Glomerular endothelial cell (primary cell): ENCODE data around the gene DEAF1. TPM values are rescaled to one million over a fixed set of nuclear protein-coding genes. Genes with fewer than 3 reads are reported as not detected.

Experiments
- DNase-seq: peaks from one replicate; pipeline ENCODE4 v3.0.0-alpha.2; 2011; ENCODE audit warnings: low read depth, low spot score; ENCODE audit errors: extremely low read depth
- total RNA-seq: library from RNA; depleted of rRNA; stranded (reverse); fragments of >200 nt; gene quantifications from 2 replicates; pipeline ENCODE4 v1.2.3, GENCODE V29; 2015

Gene DEAF1
- total RNA-seq, 1 donor from 2014 or later = 58.0 TPM

GRCh38 chr11:721741-722345 is 26.8 kb upstream of the DEAF1 start:
- no peak for DNase-seq

GRCh38 chr11:721247-721740 is 26.3 kb upstream of the DEAF1 start:
- no peak for DNase-seq

GRCh38 chr11:720642-721246 is 25.7 kb upstream of the DEAF1 start:
- no peak for DNase-seq

DNA sequence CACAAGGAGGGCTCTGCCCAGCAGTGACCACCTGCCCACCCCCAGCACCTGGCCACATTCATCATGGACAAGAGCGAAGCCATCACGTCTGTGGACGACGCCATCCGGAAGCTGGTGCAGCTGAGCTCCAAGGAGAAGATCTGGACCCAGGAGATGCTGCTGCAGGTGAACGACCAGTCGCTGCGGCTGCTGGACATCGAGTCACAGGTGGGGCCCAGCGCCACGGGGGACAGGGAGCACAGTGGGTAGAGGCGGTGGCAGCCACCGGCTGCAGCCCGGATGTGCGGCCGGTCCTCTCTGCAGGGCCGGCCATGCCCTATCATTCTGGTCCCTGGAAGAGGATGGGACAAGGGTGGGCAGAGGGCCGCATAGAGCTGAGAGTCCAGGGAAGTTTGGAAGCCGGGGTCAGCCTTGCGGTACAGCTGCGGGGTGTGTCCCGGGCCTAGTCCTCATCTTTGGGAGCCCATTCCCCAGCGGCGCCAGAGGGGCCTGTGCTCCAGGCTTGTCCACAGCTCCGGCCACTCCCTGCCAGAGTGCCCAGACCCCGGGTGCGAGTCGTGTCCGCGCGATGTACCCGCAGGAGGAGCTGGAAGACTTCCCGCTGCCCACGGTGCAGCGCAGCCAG is 25.1 kb upstream of the DEAF1 start:
- DNase-seq = no peak

DNA sequence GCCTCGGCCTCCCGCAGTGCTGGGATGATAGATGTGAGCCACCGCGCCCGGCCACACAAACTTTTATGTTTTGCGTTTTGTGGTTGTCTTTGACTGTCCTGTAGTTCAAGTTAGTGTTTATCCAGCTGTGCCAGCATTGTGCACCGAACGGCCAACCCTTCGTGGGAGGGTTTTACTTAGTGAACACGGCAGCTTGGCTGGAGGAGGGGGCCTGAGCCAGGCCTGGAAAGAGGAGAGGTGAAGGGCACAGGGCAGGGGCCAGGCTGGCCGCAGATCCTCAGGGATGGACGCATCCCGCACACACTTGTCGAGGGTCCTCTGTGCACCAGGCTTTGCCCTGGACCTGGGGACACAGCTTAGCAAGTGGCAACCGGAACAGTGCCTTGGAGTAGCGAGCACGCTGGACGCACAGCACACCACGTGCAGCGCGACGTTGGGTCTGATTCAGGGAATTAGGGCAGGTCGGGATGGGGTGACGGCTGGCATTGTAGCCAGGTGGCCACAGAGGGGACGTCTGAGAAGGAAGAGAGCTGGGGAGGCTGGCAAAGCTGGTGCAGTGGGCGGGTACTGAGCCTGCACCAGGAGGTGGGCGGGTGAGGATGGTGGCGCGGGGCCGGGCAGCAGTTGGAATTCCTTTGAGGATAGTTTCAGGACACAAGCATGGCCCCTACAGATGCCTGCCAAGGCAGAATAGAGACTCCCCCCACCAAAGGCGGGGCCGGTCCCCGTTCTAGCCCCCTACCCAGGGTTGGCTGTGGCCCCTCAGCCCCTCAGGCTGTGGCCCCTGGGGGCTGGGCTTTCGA is 24.4 kb upstream of the DEAF1 start:
- no peak for DNase-seq

DNA sequence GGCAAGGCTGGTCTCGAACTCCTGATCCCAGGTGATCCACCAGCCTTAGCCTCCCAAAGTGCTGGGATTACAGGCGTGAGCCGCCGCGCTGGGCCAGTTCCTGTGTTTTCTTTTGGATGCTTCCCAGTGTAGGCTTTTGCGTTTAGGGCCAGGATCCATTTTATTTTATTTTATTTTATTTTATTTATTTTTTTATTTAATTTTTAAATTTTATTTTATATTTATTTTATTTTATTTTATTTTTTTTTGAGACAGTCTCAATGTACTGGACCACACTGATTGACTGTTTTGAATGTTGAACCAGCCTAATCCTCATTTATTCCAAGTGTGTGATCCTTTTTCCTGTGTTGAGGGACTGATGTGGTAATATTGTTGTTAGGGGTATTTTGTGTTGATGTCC is 19.4 kb upstream of the DEAF1 start:
- no peak for DNase-seq

DNA sequence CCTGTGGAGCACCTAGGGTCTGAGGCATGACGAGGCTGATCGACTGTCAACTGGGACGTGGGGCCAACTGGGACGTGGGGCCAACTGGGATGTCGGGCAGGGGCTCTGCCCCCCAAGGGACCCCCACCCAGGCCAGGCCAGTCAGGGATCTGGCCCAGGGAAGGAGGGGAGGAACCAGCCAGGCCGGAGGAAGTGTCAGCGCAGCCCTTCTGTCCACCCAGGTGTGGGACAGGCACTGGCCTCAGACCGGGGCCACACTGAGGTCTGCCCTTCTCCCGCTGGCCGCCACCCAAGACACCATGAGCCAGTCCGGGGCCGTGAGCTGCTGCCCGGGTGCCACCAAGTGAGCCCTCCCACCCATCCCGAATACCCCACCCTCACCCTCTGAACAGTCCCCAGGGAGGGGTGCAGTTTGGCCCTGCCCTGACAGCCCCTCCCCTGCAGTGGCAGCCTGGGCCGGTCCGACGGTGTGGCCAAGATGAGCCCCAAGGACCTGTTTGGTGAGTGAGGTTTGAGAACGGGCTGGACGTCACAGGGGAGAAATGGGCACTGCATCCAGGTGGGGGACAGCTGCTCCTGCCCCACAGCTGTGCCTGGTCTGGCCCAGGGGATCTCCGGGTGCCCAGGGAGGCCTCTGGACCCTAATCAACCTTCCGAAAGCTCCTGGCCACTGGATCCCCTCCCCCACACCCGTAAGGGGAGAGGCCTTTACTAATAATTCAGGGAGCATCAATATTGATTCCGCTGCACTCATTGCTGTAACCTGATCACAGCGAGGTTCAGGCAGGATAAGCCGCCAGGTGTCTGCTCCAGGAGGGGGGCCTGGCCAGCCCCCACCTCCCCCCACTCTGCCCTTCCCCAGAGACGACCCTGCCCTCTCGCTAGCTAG is 14.3 kb upstream of the DEAF1 start:
- no peak for DNase-seq

DNA sequence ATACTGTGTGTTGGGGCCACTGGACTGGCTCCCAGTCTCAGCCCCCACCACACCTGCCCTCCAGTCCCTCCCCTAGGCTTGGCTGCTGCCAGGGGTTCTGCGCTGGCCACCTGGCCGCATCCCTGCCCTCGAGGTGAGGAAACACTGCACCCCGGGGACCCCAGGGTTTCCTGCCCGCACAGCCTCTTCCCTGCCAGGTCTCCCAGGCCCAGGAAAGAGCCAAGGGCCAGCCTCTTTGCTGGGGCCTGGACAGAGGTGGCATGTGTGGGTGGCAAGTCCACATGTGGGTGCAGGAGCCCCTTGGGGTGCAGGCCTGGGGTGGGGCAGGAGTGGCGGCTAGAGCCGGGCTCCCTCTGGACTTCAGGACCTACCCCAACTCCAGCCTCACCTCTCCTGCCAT is 13.5 kb upstream of the DEAF1 start:
- no peak for DNase-seq

DNA sequence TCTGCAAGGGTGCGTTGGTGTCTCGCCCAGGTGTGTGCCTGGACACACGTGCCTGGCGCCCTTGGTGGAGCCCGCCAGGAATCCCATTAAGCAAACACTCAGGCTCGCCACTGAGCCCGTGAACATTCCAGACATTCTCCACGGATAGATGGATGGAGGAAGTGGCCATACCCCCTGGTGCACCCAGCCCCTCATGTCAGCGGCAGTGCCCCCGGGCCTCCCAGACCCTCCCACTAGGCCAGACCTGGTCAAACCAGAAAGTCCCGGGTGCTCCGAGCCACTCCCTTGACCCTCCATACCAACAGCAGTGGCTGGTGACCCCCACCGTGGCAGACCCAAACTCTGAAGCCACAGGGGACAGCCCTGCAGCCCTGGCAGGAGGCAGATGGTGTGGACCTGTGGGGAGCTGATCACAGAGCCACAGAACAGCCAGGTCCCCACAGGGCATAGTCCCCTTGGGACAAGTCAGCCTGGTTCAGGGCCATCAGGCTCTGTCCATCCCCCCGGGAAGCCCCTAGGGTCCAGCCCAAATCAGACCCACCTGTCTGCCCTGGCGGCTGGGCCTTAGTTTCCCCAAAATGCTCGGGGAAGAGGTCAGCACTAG is 12.9 kb upstream of the DEAF1 start:
- DNase-seq = no peak

DNA sequence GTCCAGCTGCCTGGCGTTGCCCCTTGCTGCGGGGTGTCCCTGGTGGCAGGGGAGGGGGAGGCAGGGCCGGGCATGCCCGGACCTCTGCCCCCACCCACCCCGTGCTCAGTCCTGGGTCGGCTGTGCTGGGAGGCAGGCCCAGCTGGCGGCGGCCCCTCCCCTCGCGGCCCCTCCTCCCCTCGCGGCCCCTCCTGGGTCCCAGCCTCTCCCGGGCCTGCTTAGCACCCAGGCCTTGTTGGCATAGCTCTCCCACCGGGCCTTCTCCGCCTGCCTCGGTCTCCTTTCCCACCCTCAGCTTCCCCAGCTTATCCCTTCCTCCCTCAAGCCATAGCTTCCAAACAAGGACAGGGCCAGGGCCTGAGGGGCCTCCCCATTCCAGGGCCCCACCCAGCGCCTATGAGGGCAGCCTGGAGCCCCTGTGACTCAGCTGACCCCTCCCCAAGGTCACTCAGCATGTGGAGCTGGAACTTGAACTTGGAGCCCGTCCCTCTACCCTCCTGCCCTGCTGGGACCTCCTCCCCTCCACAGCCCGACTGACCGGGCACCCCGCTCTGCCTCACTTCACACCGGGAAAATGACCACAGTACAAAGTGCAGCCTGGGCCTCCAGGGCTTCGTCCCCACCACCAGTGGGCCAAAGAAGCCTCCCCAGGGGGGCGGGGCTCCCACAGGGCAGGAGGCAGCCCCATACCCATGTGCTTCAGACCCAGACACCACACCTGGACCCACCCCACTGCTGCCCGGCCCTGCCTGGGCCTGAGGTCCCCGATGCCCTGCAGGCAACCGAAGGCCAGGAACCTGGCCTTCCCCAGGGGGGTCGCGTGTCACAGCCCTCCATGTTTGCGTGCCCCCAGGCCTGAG is 12.2 kb upstream of the DEAF1 start:
- DNase-seq = no peak

DNA sequence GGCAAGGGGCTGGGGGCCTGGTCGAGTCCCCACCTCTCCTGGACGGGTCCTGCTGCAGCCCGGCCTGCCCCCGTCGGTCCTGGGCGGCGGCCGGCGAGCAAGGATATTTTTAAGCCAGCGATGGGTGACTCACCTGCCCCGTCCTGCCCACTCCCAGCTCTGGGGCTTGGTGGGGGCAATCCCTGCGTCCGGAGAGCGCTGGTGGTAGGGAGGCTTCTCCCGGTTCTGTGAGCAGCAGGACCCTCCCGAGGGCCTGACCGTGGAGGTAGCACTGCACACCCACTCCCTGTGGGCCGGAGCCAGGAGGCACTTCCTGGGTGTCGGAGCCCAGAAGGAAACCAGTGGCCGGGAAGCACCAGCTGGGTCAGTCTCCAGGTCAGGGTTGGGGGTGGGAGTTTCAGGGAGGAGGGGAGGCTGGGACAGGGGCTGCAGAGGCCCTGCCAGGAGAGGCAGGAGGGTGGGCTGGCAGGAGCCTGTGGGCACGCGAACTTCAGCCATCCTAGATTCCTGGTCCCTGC is 11.5 kb upstream of the DEAF1 start:
- no peak for DNase-seq

GRCh38 chr11:705646-706438 is 10.8 kb upstream of the DEAF1 start, which contains the start of gene EPS8L2:
TSS of gene EPS8L2 (plus strand) at chr11:706231. CDS start at chr11:709408, 3,177 bp downstream.
- no peak for DNase-seq

DNA sequence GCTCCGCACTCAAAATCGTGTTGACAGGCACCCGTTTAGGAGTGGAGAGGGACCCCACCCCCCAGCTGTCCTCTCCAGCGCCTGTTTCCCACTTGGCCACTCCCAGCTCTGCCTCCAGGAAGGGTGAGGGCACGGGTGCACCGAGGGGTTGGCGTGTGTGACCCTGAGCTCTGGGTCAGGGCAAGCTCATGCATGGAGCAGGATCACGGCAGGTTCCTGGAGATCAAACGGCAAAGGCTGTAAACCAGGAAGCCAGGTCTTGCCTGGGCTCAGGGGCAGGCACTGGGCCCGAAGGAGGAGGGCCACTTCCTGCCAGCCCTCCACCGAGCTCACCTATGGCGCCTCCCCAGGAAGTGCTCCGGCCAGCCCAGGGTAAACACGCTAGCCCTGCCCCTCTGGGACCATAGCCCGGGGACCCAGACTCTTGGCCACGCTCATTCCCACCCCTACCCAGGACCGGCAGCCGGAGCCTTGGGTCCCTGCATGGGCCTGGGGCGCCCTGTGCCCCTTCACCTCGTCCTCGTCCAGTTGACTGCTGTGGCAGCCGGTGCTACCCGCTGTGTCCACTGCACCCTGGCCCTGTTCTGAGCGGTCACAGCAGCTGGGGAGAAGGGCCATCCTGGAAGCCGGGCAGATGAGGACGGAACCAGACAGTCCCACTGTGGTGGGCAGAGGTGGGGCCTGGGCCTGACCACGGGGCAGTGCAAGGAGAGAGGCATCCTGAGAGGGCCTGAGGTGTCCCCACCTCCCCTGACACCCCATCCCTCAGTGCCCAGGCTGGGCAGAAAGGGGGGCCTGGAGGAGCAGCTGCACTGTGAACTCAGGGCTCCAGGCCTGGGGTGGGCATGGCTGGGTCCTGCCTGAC is 10.0 kb upstream of the DEAF1 start:
- DNase-seq = no peak

DNA sequence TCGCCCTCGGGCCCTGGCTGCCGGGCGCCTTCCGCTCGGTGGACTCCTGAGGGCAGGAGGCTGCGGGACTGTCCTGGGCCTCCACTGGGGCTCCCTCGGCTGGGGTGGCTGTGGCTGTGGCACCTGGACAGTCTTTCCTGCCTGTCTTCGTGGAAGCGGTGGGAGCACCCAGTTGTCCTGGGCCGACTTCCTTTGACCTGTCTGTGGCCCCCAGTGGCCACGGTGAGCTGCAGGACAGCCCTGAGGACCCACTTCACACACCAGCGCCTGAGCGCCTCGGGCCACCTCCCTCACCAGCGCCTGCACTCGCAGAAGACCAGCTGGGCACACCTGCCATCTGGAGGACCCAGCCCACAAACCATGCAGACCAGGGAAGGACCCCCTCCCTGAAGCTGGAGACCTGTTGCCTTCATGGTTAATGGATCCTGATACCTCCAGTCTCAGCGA is 9.2 kb upstream of the DEAF1 start:
- no peak for DNase-seq

DNA sequence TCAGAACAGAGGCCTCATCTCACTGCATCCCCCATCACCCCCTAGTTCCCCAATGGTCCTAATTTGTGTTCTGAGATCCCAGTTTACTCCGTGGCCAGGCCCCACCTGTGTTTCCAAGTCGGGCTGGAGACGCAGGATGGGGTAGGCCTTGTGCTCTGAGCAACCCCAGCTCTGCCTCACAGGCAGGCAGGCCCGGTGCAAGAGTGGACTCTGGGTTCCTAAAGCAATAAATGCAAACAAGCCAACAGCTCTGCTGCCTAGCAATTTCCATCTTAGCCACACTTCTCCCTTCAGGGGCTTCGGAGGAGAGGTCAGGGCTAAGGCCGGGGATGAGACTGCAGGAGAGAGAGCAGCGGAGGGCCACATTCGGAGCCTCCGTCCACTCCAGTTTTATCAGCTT is 8.5 kb upstream of the DEAF1 start:
- no peak for DNase-seq

- DNase-seq = no peak
These were observed 7.7 kb upstream of the DEAF1 start for GRCh38 chr11:702462-703461.
